ENCODE results near the gene OR5V1. TPM values are rescaled to one million over a fixed set of nuclear protein-coding genes. Genes with fewer than 3 reads are reported as not detected.

The OR5V1 gene
- total and polyA plus RNA-seq, 2 of the 4 experiments (the other 2 are of a cell fraction) = not detected

DNA sequence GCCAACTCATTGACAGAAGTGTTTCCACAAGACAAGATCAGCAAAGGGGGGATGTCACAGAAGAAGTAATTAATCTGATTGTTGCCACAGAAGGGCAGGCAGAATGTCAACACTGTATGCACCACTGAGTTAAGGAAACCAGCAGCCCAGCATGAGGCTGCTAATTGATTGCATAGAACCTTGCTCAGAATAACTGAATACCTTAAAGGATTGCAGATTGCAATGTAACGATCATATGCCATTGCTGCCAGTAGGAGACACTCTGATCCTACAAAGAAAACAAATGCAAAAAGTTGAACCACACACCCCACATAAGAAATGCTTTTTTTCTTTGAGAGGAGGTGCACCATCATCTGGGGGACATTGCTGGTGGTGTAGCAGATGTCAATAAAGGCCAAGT lies 13.1 kb downstream of the OR5V1 start:
- Histone ChIP-seq H3K9ac (ENCODE audit: low read depth, low read length) (no peak overlapping the region), H3K27me3 (ENCODE audit: control insufficient read depth, insufficient read depth, low read length) (no peaks in the 10 kb centered on the region), H2AFZ (replicated peaks; ENCODE audit: low read length, poor library complexity) (no peak overlapping the region), H2BK15ac (ENCODE audit: low read depth, low read length) (no peak overlapping the region), H4K5ac (ENCODE audit: low read depth, low read length) (no peak overlapping the region), H2BK20ac (ENCODE audit: low read depth, low read length) (no peak overlapping the region), H2BK5ac (ENCODE audit: low read depth, low read length, poor library complexity, severe bottlenecking) (no peak overlapping the region), H3K56ac (ENCODE audit: extremely low read depth, insufficient read depth, low read length) (no peak overlapping the region), H4K8ac (ENCODE audit: low read depth in 2 of 2, low read length in 2 of 2) (no peak overlapping the region), H4K20me1 (ENCODE audit: insufficient read depth, low read length) (no peaks in the 10 kb centered on the region), H3K9me1 (ENCODE audit: insufficient read depth, low read length) (no peaks in the 10 kb centered on the region), H4K91ac (ENCODE audit: insufficient read depth, low read depth, low read length) (no peak overlapping the region), H3K79me1 (ENCODE audit: low read depth in 1 of 2, low read length in 2 of 2) (no peaks in the 10 kb centered on the region), H3K36me3 (ENCODE audit: control insufficient read depth, insufficient read depth, low read length) (no peaks in the 10 kb centered on the region), H2AK9ac (replicated peaks; ENCODE audit: low read depth, low read length, poor library complexity) (no peak overlapping the region), H3K23ac (ENCODE audit: low read depth, low read length) (no peak overlapping the region), H3K4me2 (ENCODE audit: low read depth, low read length) (no peak overlapping the region), H3K18ac (ENCODE audit: low read depth, low read length) (no peak overlapping the region), H3K4me1 (ENCODE audit: control insufficient read depth, insufficient read depth, low read length) (no peaks in the 10 kb centered on the region), H3K4me3 (ENCODE audit: insufficient read depth, low read depth, low read length) (no peak overlapping the region), H2BK120ac (ENCODE audit: low read depth, low read length) (no peak overlapping the region), H2AK5ac (ENCODE audit: low read depth, low read length) (no peak overlapping the region), H3K14ac (replicated peaks; ENCODE audit: low read depth, low read length) (no peak overlapping the region), H3K9me3 (ENCODE audit: control insufficient read depth, insufficient read depth, low read length) (peaks cover 8% of the 10 kb centered on the region), H3K4ac (ENCODE audit: low read depth, low read length) (no peak overlapping the region), H3K27ac (ENCODE audit: insufficient read depth, low read length) (no peak overlapping the region)
- ChIA-PET CTCF (no interaction called here), POLR2A (ENCODE audit: unreplicated experiment) (no interaction called here)
- BruUV-seq (replicated peaks) = no TSS peak
- dilution Hi-C loops (cut with HindIII; ENCODE audit: low sequenced_read_pairs, unreplicated experiment) (no loop called here), in situ Hi-C loops (cut with MboI; ENCODE audit: low sequenced_read_pairs) (no loop called here), intact Hi-C loops (cut with micrococcal nuclease) (no loop called here)
- no peak for DNase-seq
- WGBS, 2 experiments (ENCODE audit: extremely low coverage in 2 of 2, insufficient read length in 1 of 2) = no CpG with 5 or more reads among the region's 1 CpG
- TF ChIP-seq MXI1 (IDR thresholded peaks at IDR 0.05; ENCODE audit: borderline replicate concordance, low read depth, low read length) (no peak), RFX5 (IDR thresholded peaks at IDR 0.05; ENCODE audit: low read depth, low read length) (no peak), RAD21 (IDR thresholded peaks at IDR 0.05; ENCODE audit: low read length) (no peak), BHLHE40 (IDR thresholded peaks at IDR 0.05; ENCODE audit: low read depth, low read length) (no peak), NFE2L2 (IDR thresholded peaks at IDR 0.05; ENCODE audit: low read depth, low read length) (no peak), POLR2A (IDR thresholded peaks at IDR 0.05; ENCODE audit: low read depth, low read length) (no peak), CHD1 (IDR thresholded peaks at IDR 0.05; ENCODE audit: low read depth, low read length) (no peak)
- TF ChIP-seq, protein P1, sequence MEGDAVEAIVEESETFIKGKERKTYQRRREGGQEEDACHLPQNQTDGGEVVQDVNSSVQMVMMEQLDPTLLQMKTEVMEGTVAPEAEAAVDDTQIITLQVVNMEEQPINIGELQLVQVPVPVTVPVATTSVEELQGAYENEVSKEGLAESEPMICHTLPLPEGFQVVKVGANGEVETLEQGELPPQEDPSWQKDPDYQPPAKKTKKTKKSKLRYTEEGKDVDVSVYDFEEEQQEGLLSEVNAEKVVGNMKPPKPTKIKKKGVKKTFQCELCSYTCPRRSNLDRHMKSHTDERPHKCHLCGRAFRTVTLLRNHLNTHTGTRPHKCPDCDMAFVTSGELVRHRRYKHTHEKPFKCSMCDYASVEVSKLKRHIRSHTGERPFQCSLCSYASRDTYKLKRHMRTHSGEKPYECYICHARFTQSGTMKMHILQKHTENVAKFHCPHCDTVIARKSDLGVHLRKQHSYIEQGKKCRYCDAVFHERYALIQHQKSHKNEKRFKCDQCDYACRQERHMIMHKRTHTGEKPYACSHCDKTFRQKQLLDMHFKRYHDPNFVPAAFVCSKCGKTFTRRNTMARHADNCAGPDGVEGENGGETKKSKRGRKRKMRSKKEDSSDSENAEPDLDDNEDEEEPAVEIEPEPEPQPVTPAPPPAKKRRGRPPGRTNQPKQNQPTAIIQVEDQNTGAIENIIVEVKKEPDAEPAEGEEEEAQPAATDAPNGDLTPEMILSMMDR (conservative IDR thresholded peaks at IDR 0.05; ENCODE audit: low read depth, low read length) = no peak
- TF ChIP-seq, protein P2, sequence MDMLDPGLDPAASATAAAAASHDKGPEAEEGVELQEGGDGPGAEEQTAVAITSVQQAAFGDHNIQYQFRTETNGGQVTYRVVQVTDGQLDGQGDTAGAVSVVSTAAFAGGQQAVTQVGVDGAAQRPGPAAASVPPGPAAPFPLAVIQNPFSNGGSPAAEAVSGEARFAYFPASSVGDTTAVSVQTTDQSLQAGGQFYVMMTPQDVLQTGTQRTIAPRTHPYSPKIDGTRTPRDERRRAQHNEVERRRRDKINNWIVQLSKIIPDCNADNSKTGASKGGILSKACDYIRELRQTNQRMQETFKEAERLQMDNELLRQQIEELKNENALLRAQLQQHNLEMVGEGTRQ (IDR thresholded peaks at IDR 0.05; ENCODE audit: low read depth, low read length) = no peak
- no peak for ATAC-seq (ENCODE audit: low read depth)
